GM18526 (cell line): ENCODE results near the gene NINL.

Source experiments
- POLR2A ChIP-seq: IDR thresholded peaks from 3 replicates; pipeline ENCODE4 v1.6.1; 2011; ENCODE audit not compliant: insufficient read length; ENCODE audit errors: extremely low read depth

Gene NINL

GRCh38 chr20:25499031-25499430 lies 86.3 kb downstream of the NINL start:
- no peak for TF ChIP-seq POLR2A

GRCh38 chr20:25498280-25498606 lies 87.1 kb downstream of the NINL start:
- no peak for TF ChIP-seq POLR2A

- TF ChIP-seq POLR2A, result no peak
These were observed 87.6 kb downstream of the NINL start for GRCh38 chr20:25497586-25498279.

GRCh38 chr20:25496968-25497401 lies 88.3 kb downstream of the NINL start:
- no peak for TF ChIP-seq POLR2A

GRCh38 chr20:25496165-25496967 lies 89.0 kb downstream of the NINL start:
- TF ChIP-seq POLR2A, result no peak

- TF ChIP-seq POLR2A, result no peak
These were observed 90.0 kb downstream of the NINL start for GRCh38 chr20:25495189-25495824.

- no peak for TF ChIP-seq POLR2A
These were observed 90.7 kb downstream of the NINL start for GRCh38 chr20:25494506-25495188.

- no peak for TF ChIP-seq POLR2A
These were observed 91.4 kb downstream of the NINL start for GRCh38 chr20:25493748-25494505.

GRCh38 chr20:25493137-25493536 lies 92.2 kb downstream of the NINL start:
- no peak for TF ChIP-seq POLR2A

GRCh38 chr20:25491446-25492038 lies 93.8 kb downstream of the NINL start:
- TF ChIP-seq POLR2A, result no peak

- TF ChIP-seq POLR2A, result no peak
These were observed 94.5 kb downstream of the NINL start for GRCh38 chr20:25490656-25491445.

- TF ChIP-seq POLR2A, result no peak
These were observed 96.0 kb downstream of the NINL start for GRCh38 chr20:25489221-25489871.

GRCh38 chr20:25487975-25488374 lies 97.4 kb downstream of the NINL start:
- TF ChIP-seq POLR2A, result no peak
